Skeletal muscle tissue (tissue), 4 donors: ENCODE data around the gene SPDL1. TPM values are rescaled to one million over a fixed set of nuclear protein-coding genes. Genes with fewer than 3 reads are reported as not detected.

Source experiments
- H3K27ac ChIP-seq: one replicate; pipeline ENCODE4 v1.7.0; 2013; ENCODE audit warnings: mild to moderate bottlenecking, low read depth, low read length, inconsistent platforms
- H3K27me3 ChIP-seq, 3 donors: one replicate each; pipeline ENCODE4 v1.7.0; 2013; ENCODE audit warnings: low read length in 3 of 3; ENCODE audit not compliant: control insufficient read depth in 3 of 3, insufficient read depth in 3 of 3
- H3K36me3 ChIP-seq, 3 donors: one replicate each; pipeline ENCODE4 v1.7.0; 2013; ENCODE audit warnings: low read length in 3 of 3; ENCODE audit not compliant: control insufficient read depth in 3 of 3, insufficient read depth in 3 of 3
- H3K4me1 ChIP-seq, 3 donors: one replicate each; pipeline ENCODE4 v1.7.0; 2013; ENCODE audit warnings: low read length in 3 of 3, mild to moderate bottlenecking in 3 of 3; ENCODE audit not compliant: control insufficient read depth in 3 of 3, insufficient read depth in 3 of 3
- H3K4me3 ChIP-seq, 3 donors: one replicate each; pipeline ENCODE4 v1.7.0; 2013; ENCODE audit warnings: low read length in 3 of 3
- H3K9ac ChIP-seq, 3 donors: one replicate each; pipeline ENCODE4 v1.7.0; 2013; ENCODE audit warnings: low read length in 3 of 3, mild to moderate bottlenecking in 3 of 3, moderate library complexity in 2 of 3, low read depth in 1 of 3
- H3K9me3 ChIP-seq, 3 donors: one replicate each; pipeline ENCODE4 v1.7.0; 2013; ENCODE audit warnings: low read length in 3 of 3; ENCODE audit not compliant: control insufficient read depth in 3 of 3
- total RNA-seq: library from RNA; depleted of rRNA; stranded (reverse); fragments of >200 nt; gene quantifications from one replicate; pipeline ENCODE4 v1.2.3, GENCODE V29; 2014
- donor health status: Osteomylitis.

SPDL1 gene
- total RNA-seq, 1 donor from 2014 or later = 8.4 TPM

- H3K27me3 ChIP-seq = peaks cover 0 to 6% (median 3%) of the 10 kb centered on the region in 3 donors
- no peak overlapping the region for H3K4me3 ChIP-seq
- H3K4me1 ChIP-seq = no peaks in the 10 kb centered on the region
- no peak overlapping the region for H3K9ac ChIP-seq
- H3K27ac ChIP-seq = no peak overlapping the region
- no peaks in the 10 kb centered on the region for H3K9me3 ChIP-seq
- no peaks in the 10 kb centered on the region for H3K36me3 ChIP-seq
Measured at GRCh38 chr5:169569513-169569912, 14.1 kb upstream of the SPDL1 start.

DNA sequence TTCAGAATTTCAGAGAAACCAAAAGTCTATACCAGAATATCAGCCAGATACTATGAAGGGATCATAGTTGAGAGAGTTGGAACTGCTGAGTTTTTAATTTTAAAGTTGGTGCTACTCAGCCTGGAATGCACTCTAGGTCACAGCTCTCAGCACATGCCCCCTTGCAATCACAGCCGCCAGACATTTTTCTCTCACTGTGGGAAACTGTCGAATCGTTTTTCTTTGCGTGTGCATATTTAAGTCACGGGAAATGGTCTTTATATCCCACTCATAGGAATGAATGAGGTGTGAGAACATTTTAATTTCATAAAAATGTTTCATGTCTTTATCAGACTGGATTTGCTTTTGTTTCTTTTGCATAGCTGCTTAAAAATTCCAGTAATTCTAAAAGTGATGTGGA is 12.2 kb upstream of the SPDL1 start:
- H3K4me1 ChIP-seq = no peaks in the 10 kb centered on the region

GRCh38 chr5:169574134-169574646 is 9.4 kb upstream of the SPDL1 start:
- Histone ChIP-seq H3K27ac (no peak overlapping the region), H3K9ac (no peak overlapping the region), H3K36me3 (no peaks in the 10 kb centered on the region), H3K27me3 (peaks cover 3 to 7% (median 6%) of the 10 kb centered on the region in 3 donors), H3K4me3 (no peak overlapping the region), H3K4me1 (no peaks in the 10 kb centered on the region), H3K9me3 (no peaks in the 10 kb centered on the region)

More for the DNA sequence above, 12.2 kb upstream of the SPDL1 start:
- peaks cover 3 to 6% (median 6%) of the 10 kb centered on the region in 3 donors for H3K27me3 ChIP-seq
- no peaks in the 10 kb centered on the region for H3K9me3 ChIP-seq
- H3K9ac ChIP-seq = no peak overlapping the region
- no peak overlapping the region for H3K4me3 ChIP-seq
- no peaks in the 10 kb centered on the region for H3K36me3 ChIP-seq
- no peak overlapping the region for H3K27ac ChIP-seq

DNA sequence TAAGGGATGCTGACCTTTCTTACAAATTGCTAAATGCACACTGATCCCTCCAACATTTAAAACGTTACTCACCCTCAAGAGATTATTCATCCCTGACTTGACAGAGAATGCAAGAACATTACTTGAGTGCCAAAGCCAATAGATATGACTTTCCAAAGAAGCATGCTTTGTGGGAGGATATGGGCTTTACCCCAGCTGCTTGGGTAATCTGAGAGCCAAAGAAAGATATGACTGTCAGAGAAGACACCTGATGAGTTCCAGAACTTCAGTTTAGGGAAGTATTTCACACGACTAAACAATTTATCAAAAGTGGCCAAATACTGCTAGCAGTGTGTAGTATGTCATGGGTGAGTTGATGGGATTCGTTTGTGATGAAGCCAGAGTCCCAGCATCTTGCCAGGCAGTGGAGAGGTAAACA is 7.4 kb upstream of the SPDL1 start:
- no peak overlapping the region for H3K27ac ChIP-seq
- no peak overlapping the region for H3K9ac ChIP-seq
- no peaks in the 10 kb centered on the region for H3K4me1 ChIP-seq
- H3K9me3 ChIP-seq = no peaks in the 10 kb centered on the region
- H3K4me3 ChIP-seq = no peak overlapping the region
- no peaks in the 10 kb centered on the region for H3K36me3 ChIP-seq
- peaks cover 3 to 7% (median 4%) of the 10 kb centered on the region in 3 donors for H3K27me3 ChIP-seq

GRCh38 chr5:169577951-169578350 is 5.6 kb upstream of the SPDL1 start:
- Histone ChIP-seq H3K36me3 (no peaks in the 10 kb centered on the region), H3K9me3 (no peaks in the 10 kb centered on the region), H3K4me1 (peaks cover 0 to 2% (median 0%) of the 10 kb centered on the region in 3 donors), H3K27me3 (peaks cover 0 to 7% (median 3%) of the 10 kb centered on the region in 3 donors), H3K4me3 (no peak overlapping the region), H3K9ac (no peak overlapping the region), H3K27ac (no peak overlapping the region)

GRCh38 chr5:169580964-169581363 is 2.6 kb upstream of the SPDL1 start:
- Histone ChIP-seq H3K9me3 (no peaks in the 10 kb centered on the region), H3K27ac (no peak overlapping the region), H3K4me3 (no peak overlapping the region), H3K4me1 (peaks cover 0 to 10% (median 5%) of the 10 kb centered on the region in 3 donors), H3K9ac (no peak overlapping the region), H3K27me3 (peaks cover 0 to 2% (median 0%) of the 10 kb centered on the region in 3 donors), H3K36me3 (no peaks in the 10 kb centered on the region)

DNA sequence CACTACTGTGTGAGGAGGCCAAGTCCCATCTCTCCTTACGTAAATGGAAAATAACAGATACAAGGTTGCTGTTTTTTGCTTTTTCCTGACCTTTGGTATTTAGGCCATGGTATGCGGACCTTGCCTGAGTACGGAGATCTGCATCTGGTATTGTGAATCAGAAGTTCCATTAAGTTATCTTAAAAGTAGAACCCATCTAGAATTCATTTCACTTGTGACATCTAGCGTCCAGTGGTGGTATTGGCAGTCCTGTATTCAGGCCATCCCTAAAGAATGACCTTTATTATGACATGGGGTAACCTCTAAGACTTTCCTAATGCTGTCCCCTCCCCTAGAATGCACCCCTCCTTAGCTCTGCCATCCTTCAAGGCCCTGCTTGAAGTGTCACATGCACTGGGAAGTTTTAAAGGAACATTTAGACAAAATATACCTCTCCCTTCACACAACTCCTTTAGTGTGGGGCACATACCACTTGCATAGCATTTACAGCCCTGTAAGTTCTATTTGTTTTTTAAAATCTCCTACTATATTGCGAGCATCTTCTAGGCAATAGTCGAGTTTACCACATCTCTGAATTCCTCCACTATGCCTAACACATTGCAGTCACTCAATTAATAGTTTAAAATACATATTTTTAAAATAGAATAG is 1.9 kb upstream of the SPDL1 start:
- H3K36me3 ChIP-seq = no peaks in the 10 kb centered on the region
- H3K4me1 ChIP-seq = peaks cover 0 to 10% (median 5%) of the 10 kb centered on the region in 3 donors
- no peaks in the 10 kb centered on the region for H3K9me3 ChIP-seq
- H3K9ac ChIP-seq = no peak overlapping the region
- H3K27ac ChIP-seq = no peak overlapping the region
- H3K4me3 ChIP-seq = no peak overlapping the region
- no peaks in the 10 kb centered on the region for H3K27me3 ChIP-seq

DNA sequence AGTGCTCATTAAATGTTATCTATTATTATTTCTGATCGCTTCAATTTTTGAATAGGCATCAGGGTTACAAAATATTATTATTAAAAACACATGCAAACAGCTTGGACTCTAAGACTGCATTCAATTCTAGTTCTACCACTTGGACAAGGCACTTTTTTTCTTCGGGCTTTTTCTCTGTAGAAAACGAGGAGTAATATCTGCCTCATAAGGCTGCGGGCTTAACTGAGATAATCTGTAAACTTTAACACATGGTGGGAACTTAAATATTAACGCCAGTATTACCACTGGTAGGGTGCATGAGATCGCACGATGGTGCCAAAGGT is 511 bp upstream of the SPDL1 start:
- no peaks in the 10 kb centered on the region for H3K27me3 ChIP-seq
- peaks cover 0 to 10% (median 5%) of the 10 kb centered on the region in 3 donors for H3K4me1 ChIP-seq
- H3K9me3 ChIP-seq = no peaks in the 10 kb centered on the region
- peak overlapping the region; percentile 83 to 92 (median 88) for H3K4me3 ChIP-seq
- H3K36me3 ChIP-seq = no peaks in the 10 kb centered on the region
- peak overlapping the region; percentile 76 to 93 (median 85) for H3K9ac ChIP-seq
- H3K27ac ChIP-seq = peak overlapping the region; percentile 52

GRCh38 chr5:169584998-169585451 is 1.5 kb downstream of the SPDL1 start:
- Histone ChIP-seq H3K36me3 (peaks cover 2 to 5% (median 4%) of the 10 kb centered on the region in 3 donors), H3K4me1 (peaks cover 0 to 10% (median 5%) of the 10 kb centered on the region in 3 donors), H3K27ac (no peak overlapping the region), H3K9me3 (no peaks in the 10 kb centered on the region), H3K27me3 (no peaks in the 10 kb centered on the region), H3K9ac (no peak overlapping the region), H3K4me3 (no peak overlapping the region)

GRCh38 chr5:169590602-169591001 is 7.0 kb downstream of the SPDL1 start:
- Histone ChIP-seq H3K9ac (no peak overlapping the region), H3K27me3 (no peaks in the 10 kb centered on the region), H3K36me3 (peaks cover 2 to 41% (median 25%) of the 10 kb centered on the region in 3 donors), H3K4me1 (no peaks in the 10 kb centered on the region), H3K4me3 (no peak overlapping the region), H3K9me3 (no peaks in the 10 kb centered on the region), H3K27ac (no peak overlapping the region)
